HepG2 (cell line): Measurements from ENCODE around the gene TSGA10IP. TPM values are rescaled to one million over a fixed set of nuclear protein-coding genes. Genes with fewer than 3 reads are reported as not detected.

ENCODE experiments used
- AGO2 ChIP-seq: fragments of 200-400 bp; formaldehyde crosslinking; optimal IDR thresholded peaks from 2 replicates; pipeline ENCODE3; 2017; ENCODE audit warnings: mild to moderate bottlenecking, low read depth, low read length, moderate library complexity
- ESRRA ChIP-seq: sonication (generic); formaldehyde crosslinking; IDR thresholded peaks from 2 replicates; pipeline ENCODE4 v1.5.1; 2020; ENCODE audit warnings: mild to moderate bottlenecking, low read depth, missing genetic modification reagents
- KLF13 ChIP-seq: sonication (generic); formaldehyde crosslinking; IDR thresholded peaks from 2 replicates; pipeline ENCODE4 v1.4.0; 2020; ENCODE audit warnings: mild to moderate bottlenecking, missing genetic modification reagents
- NFE2L1 ChIP-seq: sonication (generic); formaldehyde crosslinking; IDR thresholded peaks from 2 replicates; pipeline ENCODE4 v1.4.0; 2020; ENCODE audit warnings: missing genetic modification reagents, mild to moderate bottlenecking, borderline replicate concordance
- NKX3-1 ChIP-seq: sonication (generic); formaldehyde crosslinking; IDR thresholded peaks from 2 replicates; pipeline ENCODE4 v1.5.0; 2020; ENCODE audit warnings: missing genetic modification reagents
- PHF21A ChIP-seq: sonication (generic); formaldehyde crosslinking; IDR thresholded peaks from 2 replicates; pipeline ENCODE4 v1.5.0; 2020; ENCODE audit warnings: mild to moderate bottlenecking, missing genetic modification reagents
- REXO4 ChIP-seq: sonication (generic); formaldehyde crosslinking; IDR thresholded peaks from 2 replicates; pipeline ENCODE4 v1.8.0; 2022; ENCODE audit warnings: missing genetic modification reagents, mild to moderate bottlenecking, borderline replicate concordance
- SIX1 ChIP-seq: sonication (generic); formaldehyde crosslinking; IDR thresholded peaks from 2 replicates; pipeline ENCODE4 v1.4.0; 2020; ENCODE audit warnings: missing genetic modification reagents, borderline replicate concordance
- STAG1 ChIP-seq: sonication (generic); formaldehyde crosslinking; IDR thresholded peaks from 2 replicates; pipeline ENCODE4 v1.4.0; 2020; ENCODE audit warnings: missing genetic modification reagents
- ZNF136 ChIP-seq: sonication (generic); formaldehyde crosslinking; IDR thresholded peaks from 2 replicates; pipeline ENCODE4 v1.8.1; 2022; ENCODE audit warnings: low read depth, mild to moderate bottlenecking, moderate library complexity, missing genetic modification reagents
- ZNF746 ChIP-seq: sonication (generic); formaldehyde crosslinking; IDR thresholded peaks from 2 replicates; pipeline ENCODE4 v1.8.0; 2022; ENCODE audit warnings: mild to moderate bottlenecking, missing genetic modification reagents
- polyA plus RNA-seq, 8 experiments: library from polyadenylated mRNA; depleted of rRNA in 3 of 8; stranded (reverse) in 7 of 8; unstranded in 1 of 8; fragments of >200 nt; fragmentation: Illumina TruSeq in 4 of 8; extraction: Trizol in 4 of 8; gene quantifications; 2 replicates each; pipeline versions ENCODE4 v1.2.1 to v1.2.3, GENCODE V29; 2011 to 2016; ENCODE audit warnings: low read depth in 4 of 8, missing spikeins in 1 of 8, mixed read lengths in 1 of 8; ENCODE audit not compliant: insufficient read depth in 1 of 8
- total RNA-seq, 5 experiments: library from RNA; depleted of rRNA; stranded (reverse); fragments of >200 nt; fragmentation: Illumina TruSeq; extraction: Trizol; gene quantifications; 2 replicates each; pipeline ENCODE4 v1.2.3, GENCODE V29; 2016; ENCODE audit warnings: low read depth in 1 of 5
- TF ChIP-seq, protein P1 (sequence below): sonication (generic); formaldehyde crosslinking; IDR thresholded peaks from 2 replicates; pipeline ENCODE4 v1.4.0; 2020; ENCODE audit warnings: missing genetic modification reagents
- TF ChIP-seq, protein P2 (sequence below): sonication (generic); formaldehyde crosslinking; IDR thresholded peaks from 2 replicates; pipeline ENCODE4 v1.8.1; 2023; ENCODE audit warnings: mild to moderate bottlenecking, missing genetic modification reagents
- TF ChIP-seq, protein P3 (sequence below): sonication (generic); formaldehyde crosslinking; IDR thresholded peaks from 2 replicates; pipeline ENCODE4 v1.5.1; 2020; ENCODE audit warnings: missing genetic modification reagents, mild to moderate bottlenecking, borderline replicate concordance
- TF ChIP-seq, protein P4 (sequence below): sonication (generic); formaldehyde crosslinking; conservative IDR thresholded peaks from 2 replicates; pipeline ENCODE4 v1.4.0; 2020; ENCODE audit warnings: mild to moderate bottlenecking, missing genetic modification reagents, moderate library complexity
- TF ChIP-seq, protein P5 (sequence below): sonication (generic); formaldehyde crosslinking; IDR thresholded peaks from 2 replicates; pipeline ENCODE4 v1.4.0; 2020; ENCODE audit warnings: missing genetic modification reagents, low read depth, mild to moderate bottlenecking, borderline replicate concordance
- TF ChIP-seq, protein P6 (sequence below): sonication (generic); formaldehyde crosslinking; IDR thresholded peaks from 2 replicates; pipeline ENCODE4 v1.8.1; 2022; ENCODE audit warnings: mild to moderate bottlenecking, missing genetic modification reagents

The TSGA10IP gene
- total and polyA plus RNA-seq, 2 of the 13 experiments (the other 11 are each of a cell fraction or from before 2014, with no cell fraction given): not detected

DNA sequence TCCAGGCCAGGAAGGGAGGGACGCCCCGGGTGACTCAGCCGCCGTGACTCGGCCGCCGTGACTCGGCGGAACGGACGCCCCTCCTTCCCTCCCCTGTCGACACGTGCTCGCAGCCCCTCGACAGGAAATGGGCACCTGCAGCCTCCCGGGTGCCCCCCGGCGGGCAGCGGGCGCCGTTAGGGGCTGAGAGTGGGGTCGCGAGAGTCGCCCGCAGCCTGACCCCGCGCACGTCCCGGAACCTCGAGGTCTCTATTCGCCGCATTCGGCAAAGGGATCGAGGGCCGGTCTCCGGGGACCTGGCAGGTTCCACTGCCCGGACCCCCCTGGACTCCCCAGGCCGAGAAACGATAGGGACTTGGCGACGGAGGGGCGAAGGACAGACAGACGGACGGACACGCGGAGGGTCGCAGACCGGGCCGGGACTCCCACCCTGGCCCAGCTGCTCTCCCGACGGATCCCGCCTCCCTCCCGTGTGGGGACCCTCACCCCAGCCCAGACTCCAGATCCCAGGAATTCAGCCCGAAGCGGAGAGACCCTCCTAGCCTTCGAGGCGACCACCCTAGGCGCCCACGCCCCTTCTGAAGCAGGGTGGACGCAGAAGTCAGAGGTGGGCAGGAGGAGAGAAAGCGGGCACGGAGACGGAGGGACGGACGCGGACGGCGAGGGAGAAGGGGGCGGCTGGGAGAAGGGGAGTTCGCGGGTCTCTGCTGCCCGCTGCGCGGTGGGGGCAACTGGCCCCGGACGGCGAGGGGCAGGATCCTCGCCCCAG, 45.7 kb upstream of the TSGA10IP start (continued):
- TF ChIP-seq, protein P1, sequence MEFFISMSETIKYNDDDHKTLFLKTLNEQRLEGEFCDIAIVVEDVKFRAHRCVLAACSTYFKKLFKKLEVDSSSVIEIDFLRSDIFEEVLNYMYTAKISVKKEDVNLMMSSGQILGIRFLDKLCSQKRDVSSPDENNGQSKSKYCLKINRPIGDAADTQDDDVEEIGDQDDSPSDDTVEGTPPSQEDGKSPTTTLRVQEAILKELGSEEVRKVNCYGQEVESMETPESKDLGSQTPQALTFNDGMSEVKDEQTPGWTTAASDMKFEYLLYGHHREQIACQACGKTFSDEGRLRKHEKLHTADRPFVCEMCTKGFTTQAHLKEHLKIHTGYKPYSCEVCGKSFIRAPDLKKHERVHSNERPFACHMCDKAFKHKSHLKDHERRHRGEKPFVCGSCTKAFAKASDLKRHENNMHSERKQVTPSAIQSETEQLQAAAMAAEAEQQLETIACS (CRISPR knock-in tag): no peak
- TF ChIP-seq, protein P2, sequence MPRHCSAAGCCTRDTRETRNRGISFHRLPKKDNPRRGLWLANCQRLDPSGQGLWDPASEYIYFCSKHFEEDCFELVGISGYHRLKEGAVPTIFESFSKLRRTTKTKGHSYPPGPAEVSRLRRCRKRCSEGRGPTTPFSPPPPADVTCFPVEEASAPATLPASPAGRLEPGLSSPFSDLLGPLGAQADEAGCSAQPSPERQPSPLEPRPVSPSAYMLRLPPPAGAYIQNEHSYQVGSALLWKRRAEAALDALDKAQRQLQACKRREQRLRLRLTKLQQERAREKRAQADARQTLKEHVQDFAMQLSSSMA (CRISPR knock-in tag): no peak
- TF ChIP-seq STAG1 (CRISPR knock-in tag) (no peak), ZNF136 (CRISPR knock-in tag) (no peak), ESRRA (CRISPR knock-in tag) (peak; percentile 19; the same call in 1 of the 2 replicates), NFE2L1 (CRISPR knock-in tag) (no peak), KLF13 (CRISPR knock-in tag) (no peak; the same call in 1 of the 2 replicates), ZNF746 (peak; percentile 79), NKX3-1 (CRISPR knock-in tag) (no peak), SIX1 (no peak), AGO2 (peak; percentile 81), PHF21A (CRISPR knock-in tag) (peak; percentile 30; the same call in 1 of the 2 replicates), REXO4 (no peak; the same call in 1 of the 2 replicates)
- TF ChIP-seq, protein P3, sequence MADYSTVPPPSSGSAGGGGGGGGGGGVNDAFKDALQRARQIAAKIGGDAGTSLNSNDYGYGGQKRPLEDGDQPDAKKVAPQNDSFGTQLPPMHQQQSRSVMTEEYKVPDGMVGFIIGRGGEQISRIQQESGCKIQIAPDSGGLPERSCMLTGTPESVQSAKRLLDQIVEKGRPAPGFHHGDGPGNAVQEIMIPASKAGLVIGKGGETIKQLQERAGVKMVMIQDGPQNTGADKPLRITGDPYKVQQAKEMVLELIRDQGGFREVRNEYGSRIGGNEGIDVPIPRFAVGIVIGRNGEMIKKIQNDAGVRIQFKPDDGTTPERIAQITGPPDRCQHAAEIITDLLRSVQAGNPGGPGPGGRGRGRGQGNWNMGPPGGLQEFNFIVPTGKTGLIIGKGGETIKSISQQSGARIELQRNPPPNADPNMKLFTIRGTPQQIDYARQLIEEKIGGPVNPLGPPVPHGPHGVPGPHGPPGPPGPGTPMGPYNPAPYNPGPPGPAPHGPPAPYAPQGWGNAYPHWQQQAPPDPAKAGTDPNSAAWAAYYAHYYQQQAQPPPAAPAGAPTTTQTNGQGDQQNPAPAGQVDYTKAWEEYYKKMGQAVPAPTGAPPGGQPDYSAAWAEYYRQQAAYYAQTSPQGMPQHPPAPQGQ (CRISPR knock-in tag): no peak
- TF ChIP-seq, protein P4, sequence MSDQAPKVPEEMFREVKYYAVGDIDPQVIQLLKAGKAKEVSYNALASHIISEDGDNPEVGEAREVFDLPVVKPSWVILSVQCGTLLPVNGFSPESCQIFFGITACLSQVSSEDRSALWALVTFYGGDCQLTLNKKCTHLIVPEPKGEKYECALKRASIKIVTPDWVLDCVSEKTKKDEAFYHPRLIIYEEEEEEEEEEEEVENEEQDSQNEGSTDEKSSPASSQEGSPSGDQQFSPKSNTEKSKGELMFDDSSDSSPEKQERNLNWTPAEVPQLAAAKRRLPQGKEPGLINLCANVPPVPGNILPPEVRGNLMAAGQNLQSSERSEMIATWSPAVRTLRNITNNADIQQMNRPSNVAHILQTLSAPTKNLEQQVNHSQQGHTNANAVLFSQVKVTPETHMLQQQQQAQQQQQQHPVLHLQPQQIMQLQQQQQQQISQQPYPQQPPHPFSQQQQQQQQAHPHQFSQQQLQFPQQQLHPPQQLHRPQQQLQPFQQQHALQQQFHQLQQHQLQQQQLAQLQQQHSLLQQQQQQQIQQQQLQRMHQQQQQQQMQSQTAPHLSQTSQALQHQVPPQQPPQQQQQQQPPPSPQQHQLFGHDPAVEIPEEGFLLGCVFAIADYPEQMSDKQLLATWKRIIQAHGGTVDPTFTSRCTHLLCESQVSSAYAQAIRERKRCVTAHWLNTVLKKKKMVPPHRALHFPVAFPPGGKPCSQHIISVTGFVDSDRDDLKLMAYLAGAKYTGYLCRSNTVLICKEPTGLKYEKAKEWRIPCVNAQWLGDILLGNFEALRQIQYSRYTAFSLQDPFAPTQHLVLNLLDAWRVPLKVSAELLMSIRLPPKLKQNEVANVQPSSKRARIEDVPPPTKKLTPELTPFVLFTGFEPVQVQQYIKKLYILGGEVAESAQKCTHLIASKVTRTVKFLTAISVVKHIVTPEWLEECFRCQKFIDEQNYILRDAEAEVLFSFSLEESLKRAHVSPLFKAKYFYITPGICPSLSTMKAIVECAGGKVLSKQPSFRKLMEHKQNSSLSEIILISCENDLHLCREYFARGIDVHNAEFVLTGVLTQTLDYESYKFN (CRISPR knock-in tag): no peak; the same call in 1 of the 2 replicates
- TF ChIP-seq, protein P5, sequence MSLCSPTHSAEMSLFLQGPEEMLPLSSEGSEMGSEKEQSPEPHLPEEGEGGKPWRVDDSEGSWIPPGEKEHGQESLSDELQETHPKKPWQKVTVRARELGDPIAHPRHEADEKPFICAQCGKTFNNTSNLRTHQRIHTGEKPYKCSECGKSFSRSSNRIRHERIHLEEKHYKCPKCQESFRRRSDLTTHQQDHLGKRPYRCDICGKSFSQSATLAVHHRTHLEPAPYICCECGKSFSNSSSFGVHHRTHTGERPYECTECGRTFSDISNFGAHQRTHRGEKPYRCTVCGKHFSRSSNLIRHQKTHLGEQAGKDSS (CRISPR knock-in tag): no peak
- TF ChIP-seq, protein P6, sequence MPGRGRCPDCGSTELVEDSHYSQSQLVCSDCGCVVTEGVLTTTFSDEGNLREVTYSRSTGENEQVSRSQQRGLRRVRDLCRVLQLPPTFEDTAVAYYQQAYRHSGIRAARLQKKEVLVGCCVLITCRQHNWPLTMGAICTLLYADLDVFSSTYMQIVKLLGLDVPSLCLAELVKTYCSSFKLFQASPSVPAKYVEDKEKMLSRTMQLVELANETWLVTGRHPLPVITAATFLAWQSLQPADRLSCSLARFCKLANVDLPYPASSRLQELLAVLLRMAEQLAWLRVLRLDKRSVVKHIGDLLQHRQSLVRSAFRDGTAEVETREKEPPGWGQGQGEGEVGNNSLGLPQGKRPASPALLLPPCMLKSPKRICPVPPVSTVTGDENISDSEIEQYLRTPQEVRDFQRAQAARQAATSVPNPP: 0 out of 2 replicates have a peak, but pooled peaks have one; percentile 41
